Liver (tissue), 9 donors: ENCODE data around the gene SNCA. TPM values are rescaled to one million over a fixed set of nuclear protein-coding genes. Genes with fewer than 3 reads are reported as not detected.

ENCODE experiments used
- DNase-seq: peaks from one replicate; pipeline ENCODE4 v3.0.0-alpha.2; 2017; ENCODE audit warnings: low spot score
- H3K27ac ChIP-seq, 2 donors: one replicate each; pipeline ENCODE4 v1.7.0; 2013; ENCODE audit warnings: inconsistent platforms in 2 of 2, low read length in 2 of 2, control low read depth in 1 of 2, low read depth in 1 of 2, mild to moderate bottlenecking in 1 of 2
- H3K27me3 ChIP-seq, 4 donors: one replicate each; pipeline versions ENCODE4 v1.6.1 to v1.7.0; 2013; ENCODE audit warnings: low read length in 3 of 4, inconsistent platforms in 1 of 4, mild to moderate bottlenecking in 1 of 4, moderate library complexity in 1 of 4; ENCODE audit not compliant: control insufficient read depth in 4 of 4, insufficient read depth in 4 of 4
- H3K36me3 ChIP-seq, 4 donors: one replicate each; pipeline versions ENCODE4 v1.6.1 to v1.7.0; 2013; ENCODE audit warnings: low read length in 3 of 4, mild to moderate bottlenecking in 3 of 4, low read depth in 1 of 4, moderate library complexity in 1 of 4; ENCODE audit not compliant: control insufficient read depth in 4 of 4, insufficient read depth in 3 of 4
- H3K4me1 ChIP-seq, 4 donors: one replicate each; pipeline versions ENCODE4 v1.6.1 to v1.7.0; 2013; ENCODE audit warnings: low read length in 3 of 4, mild to moderate bottlenecking in 3 of 4, moderate library complexity in 1 of 4; ENCODE audit not compliant: control insufficient read depth in 4 of 4, insufficient read depth in 4 of 4
- H3K4me3 ChIP-seq, 3 donors: one replicate each; pipeline versions ENCODE4 v1.6.1 to v1.7.0; 2013; ENCODE audit warnings: low read length in 3 of 3, control low read depth in 1 of 3, low read depth in 1 of 3, mild to moderate bottlenecking in 1 of 3
- H3K9ac ChIP-seq, 2 donors: one replicate each; pipeline ENCODE4 v1.7.0; 2013; ENCODE audit warnings: low read length in 2 of 2, mild to moderate bottlenecking in 2 of 2, moderate library complexity in 2 of 2, control low read depth in 1 of 2, low read depth in 1 of 2
- H3K9me3 ChIP-seq, 4 donors: one replicate each; pipeline versions ENCODE4 v1.6.1 to v1.7.0; 2013; ENCODE audit warnings: low read length in 3 of 4; ENCODE audit not compliant: control insufficient read depth in 4 of 4
- ATF3 ChIP-seq: IDR thresholded peaks from 2 replicates; pipeline ENCODE4 v1.6.1; 2016; ENCODE audit warnings: antibody characterized with exemption
- CTCF ChIP-seq: fragments of 150-350 bp; IDR thresholded peaks from 2 replicates; pipeline ENCODE4 v1.5.1; 2017; ENCODE audit warnings: improper control_type of control experiment, low read depth, low read length; ENCODE audit not compliant: missing input control
- EGR1 ChIP-seq, 2 donors: IDR thresholded peaks; 2 replicates each; pipeline ENCODE4 v1.6.1; 2016 to 2018; ENCODE audit warnings: antibody characterized with exemption in 2 of 2, low read depth in 2 of 2
- FOXA2 ChIP-seq: IDR thresholded peaks from 2 replicates; pipeline ENCODE4 v1.6.1; 2016; ENCODE audit warnings: antibody characterized with exemption
- GABPA ChIP-seq, 2 donors: IDR thresholded peaks in 1 of 2; conservative IDR thresholded peaks in 1 of 2; 2 replicates each; pipeline ENCODE4 v1.6.1; 2016; ENCODE audit warnings: antibody characterized with exemption in 2 of 2, mild to moderate bottlenecking in 1 of 2, moderate library complexity in 1 of 2
- HNF4A ChIP-seq, 2 donors: conservative IDR thresholded peaks; 2 replicates each; pipeline ENCODE4 v1.6.1; 2016; ENCODE audit warnings: antibody characterized with exemption in 2 of 2, mild to moderate bottlenecking in 2 of 2
- HNF4G ChIP-seq: IDR thresholded peaks from 2 replicates; pipeline ENCODE4 v1.6.1; 2016; ENCODE audit warnings: antibody characterized with exemption
- MAX ChIP-seq: IDR thresholded peaks from 2 replicates; pipeline ENCODE4 v1.6.1; 2016; ENCODE audit warnings: antibody characterized with exemption
- NR2F2 ChIP-seq: IDR thresholded peaks from 2 replicates; pipeline ENCODE4 v1.6.1; 2016; ENCODE audit warnings: antibody characterized with exemption
- RAD21 ChIP-seq, 2 donors: IDR thresholded peaks; 2 replicates each; pipeline ENCODE4 v1.6.1; 2016; ENCODE audit warnings: antibody characterized with exemption in 2 of 2, mild to moderate bottlenecking in 2 of 2
- REST ChIP-seq: IDR thresholded peaks from 2 replicates; pipeline ENCODE4 v1.6.1; 2016; ENCODE audit warnings: antibody characterized with exemption, mild to moderate bottlenecking
- RXRA ChIP-seq, 2 donors: IDR thresholded peaks; 2 replicates each; pipeline ENCODE4 v1.6.1; 2017 to 2018; ENCODE audit warnings: antibody characterized with exemption in 2 of 2, mild to moderate bottlenecking in 1 of 2
- SP1 ChIP-seq: IDR thresholded peaks from 2 replicates; pipeline ENCODE4 v1.6.1; 2018; ENCODE audit warnings: antibody characterized with exemption, mild to moderate bottlenecking
- TAF1 ChIP-seq: conservative IDR thresholded peaks from 2 replicates; pipeline ENCODE4 v1.6.1; 2016; ENCODE audit warnings: antibody characterized with exemption, mild to moderate bottlenecking
- YY1 ChIP-seq: IDR thresholded peaks from 2 replicates; pipeline ENCODE4 v1.6.1; 2016; ENCODE audit warnings: antibody characterized with exemption, mild to moderate bottlenecking
- WGBS: extraction: QIAGEN DNeasy Blood & Tissue Kit; methylation state at CpG from one replicate; pipeline ENCODE4 v1.1.7; 2013; 5-methylcytosine and 5-hydroxymethylcytosine counted together
- polyA plus RNA-seq, 2 donors: library from polyadenylated mRNA; stranded (reverse) in 1 of 2; unstranded in 1 of 2; fragments of 200-250 nt in 1 of 2; fragments of >200 nt in 1 of 2; fragmentation: Nextera tagmentation in 1 of 2; extraction: Ambion mirVana in 1 of 2; gene quantifications; one replicate each; pipeline versions ENCODE4 v1.2.1 to v1.2.3, GENCODE V29; 2013 to 2015
- total RNA-seq, 2 donors: library from RNA; depleted of rRNA; stranded (reverse); fragments of >200 nt; gene quantifications; one replicate each; pipeline ENCODE4 v1.2.3, GENCODE V29; 2014
- TF ChIP-seq, protein P1 (sequence below): IDR thresholded peaks from 2 replicates; pipeline ENCODE4 v1.6.1; 2016; ENCODE audit warnings: antibody characterized with exemption
- donor health status: healthy.
- donor health status: healthy.
- donor health status: healthy.
- donor health status: healthy.
- donor health status: healthy.

The SNCA gene
- total and polyA plus RNA-seq, 4 donors: 0.44 to 292 (median 0.70) TPM

- no peak for TF ChIP-seq EGR1 (IDR thresholded peaks at IDR 0.05; ENCODE audit: low read depth in 2 of 2)
Observed at GRCh38 chr4:89712827-89713226, 124.1 kb downstream of the SNCA start (continued).

DNA sequence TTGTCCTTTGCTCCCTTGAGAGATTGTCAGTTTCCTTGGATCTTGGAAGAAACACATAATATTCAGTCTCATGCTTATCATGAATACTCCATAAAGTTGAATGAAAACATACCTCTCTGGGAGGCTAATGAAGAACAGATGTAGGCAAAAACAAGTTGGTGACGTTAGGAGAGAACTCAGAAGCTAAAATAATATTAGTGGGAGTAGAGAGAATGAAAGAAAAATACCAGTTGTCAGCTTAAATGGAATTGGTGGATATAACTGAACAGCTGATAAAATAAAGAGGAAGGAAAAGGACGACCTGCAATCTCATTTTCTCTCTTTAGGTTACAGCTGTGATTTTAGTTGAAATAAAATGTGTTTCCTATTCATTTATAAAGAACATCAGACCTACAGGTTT, 124.8 kb downstream of the SNCA start:
- DNase-seq: no peak
- H3K27me3 ChIP-seq: no peaks in the 10 kb centered on the region
- TF ChIP-seq YY1 (no peak), MAX (no peak), ATF3 (no peak), EGR1 (IDR thresholded peaks at IDR 0.05; ENCODE audit: low read depth in 2 of 2) (no peak), HNF4G (no peak), TAF1 (no peak), HNF4A (conservative IDR thresholded peaks at IDR 0.05) (no peak), NR2F2 (no peak), RXRA (IDR thresholded peaks at IDR 0.05) (no peak), REST (no peak), CTCF (no peak), FOXA2 (no peak), GABPA (IDR thresholded peaks at IDR 0.05 in 1 of 2, conservative IDR thresholded peaks at IDR 0.05 in 1 of 2) (no peak), SP1 (no peak), RAD21 (IDR thresholded peaks at IDR 0.05) (no peak)
- TF ChIP-seq, protein P1, sequence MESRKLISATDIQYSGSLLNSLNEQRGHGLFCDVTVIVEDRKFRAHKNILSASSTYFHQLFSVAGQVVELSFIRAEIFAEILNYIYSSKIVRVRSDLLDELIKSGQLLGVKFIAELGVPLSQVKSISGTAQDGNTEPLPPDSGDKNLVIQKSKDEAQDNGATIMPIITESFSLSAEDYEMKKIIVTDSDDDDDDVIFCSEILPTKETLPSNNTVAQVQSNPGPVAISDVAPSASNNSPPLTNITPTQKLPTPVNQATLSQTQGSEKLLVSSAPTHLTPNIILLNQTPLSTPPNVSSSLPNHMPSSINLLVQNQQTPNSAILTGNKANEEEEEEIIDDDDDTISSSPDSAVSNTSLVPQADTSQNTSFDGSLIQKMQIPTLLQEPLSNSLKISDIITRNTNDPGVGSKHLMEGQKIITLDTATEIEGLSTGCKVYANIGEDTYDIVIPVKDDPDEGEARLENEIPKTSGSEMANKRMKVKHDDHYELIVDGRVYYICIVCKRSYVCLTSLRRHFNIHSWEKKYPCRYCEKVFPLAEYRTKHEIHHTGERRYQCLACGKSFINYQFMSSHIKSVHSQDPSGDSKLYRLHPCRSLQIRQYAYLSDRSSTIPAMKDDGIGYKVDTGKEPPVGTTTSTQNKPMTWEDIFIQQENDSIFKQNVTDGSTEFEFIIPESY: no peak
- no peak overlapping the region for H3K27ac ChIP-seq
- H3K4me3 ChIP-seq: no peak overlapping the region
- no peak overlapping the region for H3K9ac ChIP-seq
- H3K36me3 ChIP-seq: no peaks in the 10 kb centered on the region
- no peaks in the 10 kb centered on the region for H3K4me1 ChIP-seq
- WGBS: 26% methylated on average over 2 of the region's 2 CpGs
- no peaks in the 10 kb centered on the region for H3K9me3 ChIP-seq
